ENCODE results near the gene KRT17. TPM values are rescaled to one million over a fixed set of nuclear protein-coding genes. Genes with fewer than 3 reads are reported as not detected.
"Not testable (repeated sequence)": the region's sequence is repeated elsewhere in the genome, so short reads cannot be mapped to it uniquely, and the experiment has no call there.

KRT17 gene
- polyA plus RNA-seq, 4 donors = 1.2 to 4.0 (median 1.9) TPM

GRCh38 chr17:41606930-41607329 is 17.4 kb downstream of the KRT17 start:
- DNase-seq (ENCODE audit: low read depth in 4 of 4, low spot score in 3 of 4) = not testable (repeated sequence)

GRCh38 chr17:41602524-41602923 is 21.9 kb downstream of the KRT17 start:
- DNase-seq (ENCODE audit: low read depth in 4 of 4, low spot score in 3 of 4) = no peak

GRCh38 chr17:41600318-41600717 is 24.1 kb downstream of the KRT17 start:
- DNase-seq (ENCODE audit: low read depth in 4 of 4, low spot score in 3 of 4) = no peak

- DNase-seq (ENCODE audit: low read depth in 4 of 4, low spot score in 3 of 4) = no peak
Observed at GRCh38 chr17:41599680-41600079, 24.7 kb downstream of the KRT17 start.

GRCh38 chr17:41595585-41595984 is 28.8 kb downstream of the KRT17 start:
- no peak for DNase-seq (ENCODE audit: low read depth in 4 of 4, low spot score in 3 of 4)

GRCh38 chr17:41594363-41594915 is 29.9 kb downstream of the KRT17 start:
- DNase-seq (ENCODE audit: low read depth in 4 of 4, low spot score in 3 of 4) = no peak

GRCh38 chr17:41593306-41593981 is 30.9 kb downstream of the KRT17 start:
- DNase-seq (ENCODE audit: low read depth in 4 of 4, low spot score in 3 of 4) = no peak

GRCh38 chr17:41592601-41593305 is 31.6 kb downstream of the KRT17 start:
- DNase-seq (ENCODE audit: low read depth in 4 of 4, low spot score in 3 of 4) = no peak

- no peak for DNase-seq (ENCODE audit: low read depth in 4 of 4, low spot score in 3 of 4)
Observed at GRCh38 chr17:41589301-41589700, 35.1 kb downstream of the KRT17 start.

- DNase-seq (ENCODE audit: low read depth in 4 of 4, low spot score in 3 of 4) = no peak
Observed at GRCh38 chr17:41588126-41588810, 36.1 kb downstream of the KRT17 start.

- DNase-seq (ENCODE audit: low read depth in 4 of 4, low spot score in 3 of 4) = no peak
Observed at GRCh38 chr17:41586863-41587495, 37.4 kb downstream of the KRT17 start, which contains the start of gene KRT14. Gene KRT14 (minus strand): TSS chr17:41586895. CDS start chr17:41586834, 61 bp downstream.

GRCh38 chr17:41585301-41586056 is 38.9 kb downstream of the KRT17 start:
- DNase-seq (ENCODE audit: low read depth in 4 of 4, low spot score in 3 of 4) = no peak

- not testable (repeated sequence) for DNase-seq (ENCODE audit: low read depth in 4 of 4, low spot score in 3 of 4)
Observed at GRCh38 chr17:41584331-41584927, 39.9 kb downstream of the KRT17 start.

- DNase-seq (ENCODE audit: low read depth in 4 of 4, low spot score in 3 of 4) = no peak
Observed at GRCh38 chr17:41583137-41584127, 40.9 kb downstream of the KRT17 start.

GRCh38 chr17:41582061-41582968 is 42.1 kb downstream of the KRT17 start:
- not testable (repeated sequence) for DNase-seq (ENCODE audit: low read depth in 4 of 4, low spot score in 3 of 4)

- DNase-seq (ENCODE audit: low read depth in 4 of 4, low spot score in 3 of 4) = no peak
Observed at GRCh38 chr17:41581366-41582060, 42.9 kb downstream of the KRT17 start.
